ENCODE results near the gene MARCHF3.

- TF ChIP-seq, protein P1, sequence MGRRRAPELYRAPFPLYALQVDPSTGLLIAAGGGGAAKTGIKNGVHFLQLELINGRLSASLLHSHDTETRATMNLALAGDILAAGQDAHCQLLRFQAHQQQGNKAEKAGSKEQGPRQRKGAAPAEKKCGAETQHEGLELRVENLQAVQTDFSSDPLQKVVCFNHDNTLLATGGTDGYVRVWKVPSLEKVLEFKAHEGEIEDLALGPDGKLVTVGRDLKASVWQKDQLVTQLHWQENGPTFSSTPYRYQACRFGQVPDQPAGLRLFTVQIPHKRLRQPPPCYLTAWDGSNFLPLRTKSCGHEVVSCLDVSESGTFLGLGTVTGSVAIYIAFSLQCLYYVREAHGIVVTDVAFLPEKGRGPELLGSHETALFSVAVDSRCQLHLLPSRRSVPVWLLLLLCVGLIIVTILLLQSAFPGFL (CRISPR knock-in tag; IDR thresholded peaks at IDR 0.05; ENCODE audit: borderline replicate concordance): no peak
- TF ChIP-seq ZNF121 (CRISPR knock-in tag; IDR thresholded peaks at IDR 0.05) (no peak), JUN (CRISPR knock-in tag; IDR thresholded peaks at IDR 0.05) (no peak), CTCF (IDR thresholded peaks at IDR 0.05) (no peak), SP1 (CRISPR knock-in tag; conservative IDR thresholded peaks at IDR 0.05) (no peak), NR2C2 (CRISPR knock-in tag; IDR thresholded peaks at IDR 0.05) (no peak), NFE2L1 (CRISPR knock-in tag; IDR thresholded peaks at IDR 0.05) (no peak), FOXK1 (CRISPR knock-in tag; IDR thresholded peaks at IDR 0.05) (no peak), SOX15 (CRISPR knock-in tag; IDR thresholded peaks at IDR 0.05) (no peak)
- TF ChIP-seq, protein P2, sequence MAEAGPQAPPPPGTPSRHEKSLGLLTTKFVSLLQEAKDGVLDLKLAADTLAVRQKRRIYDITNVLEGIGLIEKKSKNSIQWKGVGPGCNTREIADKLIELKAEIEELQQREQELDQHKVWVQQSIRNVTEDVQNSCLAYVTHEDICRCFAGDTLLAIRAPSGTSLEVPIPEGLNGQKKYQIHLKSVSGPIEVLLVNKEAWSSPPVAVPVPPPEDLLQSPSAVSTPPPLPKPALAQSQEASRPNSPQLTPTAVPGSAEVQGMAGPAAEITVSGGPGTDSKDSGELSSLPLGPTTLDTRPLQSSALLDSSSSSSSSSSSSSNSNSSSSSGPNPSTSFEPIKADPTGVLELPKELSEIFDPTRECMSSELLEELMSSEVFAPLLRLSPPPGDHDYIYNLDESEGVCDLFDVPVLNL (CRISPR knock-in tag; IDR thresholded peaks at IDR 0.05; ENCODE audit: borderline replicate concordance, low read depth): no peak
- TF ChIP-seq, protein P3, sequence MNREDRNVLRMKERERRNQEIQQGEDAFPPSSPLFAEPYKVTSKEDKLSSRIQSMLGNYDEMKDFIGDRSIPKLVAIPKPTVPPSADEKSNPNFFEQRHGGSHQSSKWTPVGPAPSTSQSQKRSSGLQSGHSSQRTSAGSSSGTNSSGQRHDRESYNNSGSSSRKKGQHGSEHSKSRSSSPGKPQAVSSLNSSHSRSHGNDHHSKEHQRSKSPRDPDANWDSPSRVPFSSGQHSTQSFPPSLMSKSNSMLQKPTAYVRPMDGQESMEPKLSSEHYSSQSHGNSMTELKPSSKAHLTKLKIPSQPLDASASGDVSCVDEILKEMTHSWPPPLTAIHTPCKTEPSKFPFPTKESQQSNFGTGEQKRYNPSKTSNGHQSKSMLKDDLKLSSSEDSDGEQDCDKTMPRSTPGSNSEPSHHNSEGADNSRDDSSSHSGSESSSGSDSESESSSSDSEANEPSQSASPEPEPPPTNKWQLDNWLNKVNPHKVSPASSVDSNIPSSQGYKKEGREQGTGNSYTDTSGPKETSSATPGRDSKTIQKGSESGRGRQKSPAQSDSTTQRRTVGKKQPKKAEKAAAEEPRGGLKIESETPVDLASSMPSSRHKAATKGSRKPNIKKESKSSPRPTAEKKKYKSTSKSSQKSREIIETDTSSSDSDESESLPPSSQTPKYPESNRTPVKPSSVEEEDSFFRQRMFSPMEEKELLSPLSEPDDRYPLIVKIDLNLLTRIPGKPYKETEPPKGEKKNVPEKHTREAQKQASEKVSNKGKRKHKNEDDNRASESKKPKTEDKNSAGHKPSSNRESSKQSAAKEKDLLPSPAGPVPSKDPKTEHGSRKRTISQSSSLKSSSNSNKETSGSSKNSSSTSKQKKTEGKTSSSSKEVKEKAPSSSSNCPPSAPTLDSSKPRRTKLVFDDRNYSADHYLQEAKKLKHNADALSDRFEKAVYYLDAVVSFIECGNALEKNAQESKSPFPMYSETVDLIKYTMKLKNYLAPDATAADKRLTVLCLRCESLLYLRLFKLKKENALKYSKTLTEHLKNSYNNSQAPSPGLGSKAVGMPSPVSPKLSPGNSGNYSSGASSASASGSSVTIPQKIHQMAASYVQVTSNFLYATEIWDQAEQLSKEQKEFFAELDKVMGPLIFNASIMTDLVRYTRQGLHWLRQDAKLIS (CRISPR knock-in tag; IDR thresholded peaks at IDR 0.05; ENCODE audit: borderline replicate concordance): no peak
- TF ChIP-seq, protein P4, sequence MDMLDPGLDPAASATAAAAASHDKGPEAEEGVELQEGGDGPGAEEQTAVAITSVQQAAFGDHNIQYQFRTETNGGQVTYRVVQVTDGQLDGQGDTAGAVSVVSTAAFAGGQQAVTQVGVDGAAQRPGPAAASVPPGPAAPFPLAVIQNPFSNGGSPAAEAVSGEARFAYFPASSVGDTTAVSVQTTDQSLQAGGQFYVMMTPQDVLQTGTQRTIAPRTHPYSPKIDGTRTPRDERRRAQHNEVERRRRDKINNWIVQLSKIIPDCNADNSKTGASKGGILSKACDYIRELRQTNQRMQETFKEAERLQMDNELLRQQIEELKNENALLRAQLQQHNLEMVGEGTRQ (CRISPR knock-in tag; IDR thresholded peaks at IDR 0.05): no peak
Observed at GRCh38 chr5:126863402-126863801, 167.0 kb downstream of the MARCHF3 start.

All from WTC11 (cell line).